GM19240 (cell line): ENCODE measurements around the gene MYPN.

Source experiments
- DNase-seq: peaks from one replicate; pipeline ENCODE4 v3.0.0; 2011; ENCODE audit warnings: low spot score; ENCODE audit not compliant: insufficient read length

MYPN gene

DNA sequence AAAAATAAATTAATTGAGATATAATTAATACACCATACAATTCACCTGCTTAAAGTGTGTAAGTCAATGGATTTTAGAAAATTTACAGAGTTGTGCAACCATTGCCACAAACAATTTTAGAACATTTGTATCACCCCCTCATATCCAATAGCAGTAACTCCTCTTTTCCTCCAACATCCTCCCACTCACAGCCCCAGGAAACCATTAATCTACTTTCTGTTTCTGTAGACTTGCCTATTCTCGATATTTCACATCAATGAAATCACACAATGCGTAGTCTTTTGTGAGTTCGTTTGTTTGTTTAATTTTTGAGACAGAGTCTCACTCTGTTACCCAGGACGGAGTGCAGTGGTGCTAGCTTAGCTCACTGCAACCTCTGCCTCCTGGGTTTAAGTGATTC is 20.5 kb upstream of the MYPN start:
- DNase-seq: no peak

DNA sequence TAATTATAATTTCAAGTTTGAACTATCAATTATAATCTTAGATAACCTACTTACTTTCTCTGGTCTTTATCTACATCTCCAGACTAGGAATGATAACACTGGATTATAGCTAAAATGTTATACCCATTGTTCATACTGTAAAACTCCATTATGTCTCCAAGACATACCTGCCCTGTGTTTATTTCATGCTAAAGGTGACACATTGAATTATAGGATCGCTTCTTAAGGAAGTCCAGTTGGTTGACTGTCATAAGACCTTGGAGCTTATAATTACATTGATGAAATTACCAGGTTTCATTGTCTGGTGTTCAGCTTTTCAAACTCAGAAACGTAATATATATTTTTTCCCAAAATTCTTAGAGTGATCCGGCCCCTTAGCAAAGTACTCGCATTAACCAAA is 18.7 kb upstream of the MYPN start:
- DNase-seq: no peak

- no peak for DNase-seq
Observed at GRCh38 chr10:68092512-68092911, 16.8 kb upstream of the MYPN start.

GRCh38 chr10:68095153-68095552 is 14.1 kb upstream of the MYPN start:
- no peak for DNase-seq

- no peak for DNase-seq
Observed at GRCh38 chr10:68096913-68097516, 12.3 kb upstream of the MYPN start.

DNA sequence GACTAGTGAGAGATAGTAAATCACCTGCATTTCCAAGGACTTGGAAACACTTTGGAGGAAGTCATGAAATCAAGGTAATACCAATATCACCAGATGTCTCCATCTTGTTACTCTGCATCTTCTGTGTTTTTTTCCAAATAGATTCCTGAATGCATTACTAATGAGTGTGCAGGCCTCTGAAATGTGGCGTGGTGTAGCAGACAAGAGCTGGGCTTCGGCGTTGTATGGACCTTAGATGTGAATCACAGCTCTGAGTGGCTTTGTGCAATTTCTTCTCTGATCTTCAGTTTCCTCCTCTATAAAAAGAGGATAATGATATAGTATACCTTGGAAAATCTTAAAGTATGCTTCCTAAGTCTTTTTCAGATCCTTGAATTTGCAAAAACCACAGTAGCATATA is 9.6 kb upstream of the MYPN start:
- no peak for DNase-seq

GRCh38 chr10:68101066-68101465 is 8.2 kb upstream of the MYPN start:
- no peak for DNase-seq

DNA sequence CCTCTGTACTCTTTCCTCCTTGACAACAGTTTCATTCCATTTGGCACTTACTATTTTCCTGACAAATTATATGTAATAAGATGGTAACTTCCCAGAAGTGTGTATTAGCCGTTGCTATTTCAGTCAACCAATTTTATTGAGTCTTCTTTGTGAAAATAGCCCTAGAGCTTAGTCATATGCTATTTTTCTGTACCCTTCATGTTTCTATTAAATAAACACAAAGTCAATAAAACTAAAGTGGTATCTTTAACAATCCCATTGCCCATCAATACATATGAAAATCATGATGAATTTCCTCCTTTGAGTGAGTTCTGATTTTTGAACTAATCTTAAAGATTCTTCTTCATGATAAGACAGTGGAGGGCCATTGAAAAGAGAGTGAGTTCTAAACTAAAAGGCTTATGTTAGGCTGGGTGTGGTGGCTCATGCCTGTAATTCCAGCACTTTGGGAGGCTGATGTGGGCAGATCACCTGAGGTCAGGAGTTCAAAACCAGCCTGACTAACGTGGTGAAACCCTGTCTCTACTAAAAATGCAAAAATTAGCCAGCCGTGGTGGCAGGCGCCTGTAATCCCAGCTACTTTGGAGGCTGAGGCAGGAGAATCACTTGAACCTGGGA is 5.9 kb upstream of the MYPN start:
- no peak for DNase-seq

DNA sequence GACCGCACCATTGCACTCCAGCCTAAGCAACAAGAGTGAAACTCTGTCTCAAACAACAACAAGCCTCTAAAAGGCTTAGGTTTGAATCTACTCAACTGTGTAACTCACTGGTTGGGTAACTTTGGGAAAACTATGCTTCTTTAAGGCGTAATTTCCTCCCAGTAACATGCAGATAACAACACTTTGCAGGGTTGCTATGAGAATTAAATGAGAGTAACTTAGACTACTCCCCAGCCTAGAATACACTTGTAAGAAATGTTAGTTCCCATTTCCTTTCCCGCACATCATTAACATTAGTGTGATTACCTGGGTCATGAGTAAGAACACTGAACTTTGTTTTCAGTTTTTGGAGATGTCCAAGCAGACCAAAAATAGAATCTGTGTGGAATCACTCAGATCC is 5.4 kb upstream of the MYPN start:
- no peak for DNase-seq

GRCh38 chr10:68105820-68106219 is 3.5 kb upstream of the MYPN start:
- DNase-seq: no peak

GRCh38 chr10:68106656-68107055 is 2.6 kb upstream of the MYPN start:
- DNase-seq: no peak

DNA sequence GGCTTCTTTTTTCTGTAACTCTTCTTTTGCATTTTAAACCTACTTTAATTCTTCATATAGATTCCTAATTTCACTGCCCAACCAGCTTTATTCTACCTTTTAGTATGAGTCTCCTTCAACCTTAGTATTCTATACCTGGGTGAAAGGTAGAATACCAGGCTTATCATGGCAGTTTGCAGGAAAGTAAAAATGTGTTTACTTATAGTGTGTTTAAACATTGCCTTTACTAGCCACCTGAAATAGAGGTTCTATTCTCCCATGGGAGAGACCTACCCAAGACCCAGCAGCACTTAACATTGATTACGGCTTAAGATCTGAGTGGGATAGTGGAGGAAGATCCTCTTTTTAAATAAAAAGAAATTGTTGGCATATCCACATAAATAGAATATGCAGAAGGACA is 1.6 kb upstream of the MYPN start:
- no peak for DNase-seq

DNA sequence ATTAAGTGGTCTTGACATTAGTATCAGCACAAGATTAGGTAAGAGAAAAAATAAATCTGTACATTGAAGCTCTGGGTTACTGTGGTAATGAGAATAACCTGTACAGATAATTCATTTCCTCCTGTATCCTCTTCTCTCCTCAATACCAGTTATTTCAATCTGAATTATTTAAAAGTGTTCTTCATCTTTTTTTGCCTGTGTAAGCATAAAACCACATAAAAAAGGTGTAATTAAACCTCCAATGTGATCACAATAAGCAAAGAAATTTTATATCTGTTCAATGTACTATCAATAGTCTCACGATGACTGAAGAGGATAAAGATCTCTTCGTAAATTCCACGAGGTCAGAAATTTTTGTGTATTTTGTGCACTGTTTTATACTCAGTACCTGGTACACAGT is 1.2 kb upstream of the MYPN start:
- no peak for DNase-seq

DNA sequence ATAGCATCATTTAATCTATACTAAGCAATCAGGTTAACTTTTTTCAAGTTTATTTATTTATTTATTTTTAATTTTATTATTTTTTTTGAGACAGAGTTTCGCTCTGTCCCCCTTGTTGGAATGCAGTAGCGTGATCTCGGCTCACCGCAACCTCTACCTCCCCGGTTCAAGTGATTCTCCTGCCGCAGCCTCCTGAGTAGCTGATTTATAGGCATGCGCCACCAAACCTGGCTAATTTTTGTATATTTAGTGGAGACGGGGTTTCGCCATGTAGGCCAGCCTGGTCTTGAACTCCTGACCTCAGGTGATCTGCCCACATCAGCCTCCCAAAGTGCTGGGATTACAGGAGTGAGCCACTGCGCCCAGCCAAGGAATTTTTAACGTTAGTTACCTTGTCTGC is 635 bp upstream of the MYPN start:
- no peak for DNase-seq

DNA sequence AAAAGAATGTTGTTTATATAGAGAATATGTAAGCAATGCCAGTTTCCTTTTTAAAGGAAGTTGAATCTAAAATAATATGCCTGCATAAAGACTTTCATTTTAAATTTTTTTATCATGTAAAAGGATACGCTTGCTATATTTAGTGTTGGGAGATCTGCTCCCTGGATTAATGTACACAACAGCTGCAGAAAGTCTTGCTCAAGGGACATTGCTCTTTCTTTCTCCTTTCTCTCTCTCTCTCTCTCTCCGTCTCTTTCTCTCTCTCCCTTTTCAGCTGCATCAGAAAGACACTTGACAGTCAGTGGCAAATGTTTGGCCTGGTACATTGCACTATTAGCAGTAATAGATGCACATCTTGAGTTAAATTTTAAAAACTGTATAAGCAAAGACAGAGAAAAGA is 739 bp downstream of the MYPN start:
- no peak for DNase-seq

DNA sequence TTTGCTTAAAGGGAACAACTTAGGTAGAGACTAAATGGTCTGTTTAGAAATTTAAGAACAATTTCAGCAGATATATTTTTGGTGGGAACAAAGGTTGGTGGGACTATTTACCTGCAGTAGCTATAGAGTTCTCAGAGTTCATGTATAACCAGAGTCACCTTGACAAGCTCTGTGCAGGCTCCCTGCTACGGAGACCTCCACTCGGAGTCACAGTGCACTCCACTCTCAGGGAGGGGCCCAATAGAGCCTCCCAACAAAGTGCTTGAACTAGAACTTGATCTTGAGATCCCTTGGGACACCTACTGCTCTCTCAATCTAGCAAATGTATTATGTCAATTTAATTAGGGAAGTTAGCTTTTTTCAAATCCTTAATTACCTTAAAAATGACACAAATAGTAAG is 2.3 kb downstream of the MYPN start:
- no peak for DNase-seq

DNA sequence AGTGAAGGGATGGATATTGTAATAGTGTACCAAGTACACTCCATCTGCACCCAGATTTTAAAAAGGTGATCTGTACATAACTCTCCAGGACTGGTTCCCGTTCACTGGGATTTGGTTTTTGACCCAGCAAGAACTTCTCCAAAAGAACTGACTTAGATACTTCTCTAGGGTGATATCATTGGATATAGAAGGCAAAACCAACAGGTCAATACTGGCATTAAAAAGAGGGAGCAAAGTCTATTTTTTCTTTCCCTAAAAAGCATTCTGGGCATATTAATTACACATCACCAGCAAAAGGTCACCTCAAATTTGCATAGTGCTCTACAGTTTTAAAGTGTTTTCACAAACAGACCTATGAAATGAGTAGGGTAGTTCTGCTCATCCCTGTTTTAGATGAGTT is 3.5 kb downstream of the MYPN start:
- no peak for DNase-seq

DNA sequence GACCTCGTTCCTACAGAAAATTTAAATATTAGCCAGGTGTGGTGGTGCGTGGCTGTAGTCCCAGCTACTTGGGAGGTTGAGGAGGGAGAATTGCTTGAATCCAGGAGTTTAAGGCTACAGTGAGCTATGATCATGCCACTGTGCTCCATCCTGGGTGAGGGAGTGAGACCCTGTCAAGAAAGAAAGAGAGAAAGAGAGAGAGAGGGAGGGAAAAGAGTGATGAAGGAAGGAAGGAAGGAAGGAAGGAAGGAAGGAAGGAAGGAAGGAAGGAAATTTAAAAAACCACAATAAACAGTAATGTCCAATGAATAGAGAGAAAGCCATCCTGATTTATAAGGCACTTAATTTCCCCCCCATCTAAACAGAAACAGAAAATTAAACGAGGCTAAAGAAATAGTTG is 9.4 kb downstream of the MYPN start:
- DNase-seq: no peak

GRCh38 chr10:68121020-68121743 is 11.9 kb downstream of the MYPN start:
- no peak for DNase-seq

- DNase-seq: no peak
Observed at GRCh38 chr10:68121852-68122251, 12.6 kb downstream of the MYPN start.

GRCh38 chr10:68124718-68125117 is 15.4 kb downstream of the MYPN start:
- no peak for DNase-seq

- DNase-seq: no peak
Observed at GRCh38 chr10:68125772-68126171, 16.5 kb downstream of the MYPN start.

DNA sequence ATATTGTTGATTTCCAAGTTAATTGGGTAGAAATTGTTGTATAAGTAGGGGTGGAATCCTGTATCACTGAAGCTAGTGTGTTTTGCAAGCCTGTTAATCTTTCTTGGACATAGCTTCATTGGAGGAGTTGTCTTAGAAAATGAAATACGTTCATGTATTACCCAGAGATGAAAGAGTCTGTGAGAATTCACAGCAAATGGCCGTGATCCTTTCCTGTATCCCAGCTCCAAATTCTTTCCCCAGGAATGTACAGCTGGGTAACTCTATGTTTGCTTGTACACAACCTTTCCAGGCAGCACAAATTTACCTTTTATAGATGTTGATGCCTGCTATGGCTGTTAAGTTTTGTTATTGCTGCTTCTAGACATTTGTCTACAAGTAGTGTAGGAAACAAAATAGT is 18.7 kb downstream of the MYPN start:
- no peak for DNase-seq
